RWPE1 (cell line): ENCODE results near the gene PLCB1.

Source experiments
- CTCF ChIA-PET: fragments of 350-600 bp; sonication (Branson Sonifier 250); formaldehyde crosslinking; extraction: SDS; loops from one replicate; lab custom pipeline; 2021; lab: Yijun Ruan, JAX
- POLR2A ChIA-PET: fragments of 400-600 bp; formaldehyde crosslinking; extraction: SDS; loops from one replicate; lab custom pipeline; 2020; ENCODE audit warnings: antibody characterized with exemption; ENCODE audit not compliant: low non-redundant PET; lab: Yijun Ruan, JAX
- DNase-seq: peaks from one replicate; pipeline ENCODE4 v3.0.0; 2012; ENCODE audit warnings: low spot score
- H3K27ac ChIP-seq: fragments of 450-650 bp; 2 replicates; pipeline ENCODE4 v1.5.1; 2017
- CTCF ChIP-seq: fragments of 450-650 bp; conservative IDR thresholded peaks from 2 replicates; pipeline ENCODE4 v1.5.1; 2017; ENCODE audit warnings: low read depth, mild to moderate bottlenecking

Gene PLCB1

GRCh38 chr20:8532169-8532568, 400.1 kb downstream of the PLCB1 start:
- no peak for TF ChIP-seq CTCF
- no peak for DNase-seq
- CTCF ChIA-PET = interaction anchor here (0.7 kb wide), 2 partner anchors 112 to 338 kb away, joined by 3 to 7 read pairs; no protein-coding TSS in a partner anchor
- H3K27ac ChIP-seq = no peak overlapping the region
- POLR2A ChIA-PET = no interaction called here

DNA sequence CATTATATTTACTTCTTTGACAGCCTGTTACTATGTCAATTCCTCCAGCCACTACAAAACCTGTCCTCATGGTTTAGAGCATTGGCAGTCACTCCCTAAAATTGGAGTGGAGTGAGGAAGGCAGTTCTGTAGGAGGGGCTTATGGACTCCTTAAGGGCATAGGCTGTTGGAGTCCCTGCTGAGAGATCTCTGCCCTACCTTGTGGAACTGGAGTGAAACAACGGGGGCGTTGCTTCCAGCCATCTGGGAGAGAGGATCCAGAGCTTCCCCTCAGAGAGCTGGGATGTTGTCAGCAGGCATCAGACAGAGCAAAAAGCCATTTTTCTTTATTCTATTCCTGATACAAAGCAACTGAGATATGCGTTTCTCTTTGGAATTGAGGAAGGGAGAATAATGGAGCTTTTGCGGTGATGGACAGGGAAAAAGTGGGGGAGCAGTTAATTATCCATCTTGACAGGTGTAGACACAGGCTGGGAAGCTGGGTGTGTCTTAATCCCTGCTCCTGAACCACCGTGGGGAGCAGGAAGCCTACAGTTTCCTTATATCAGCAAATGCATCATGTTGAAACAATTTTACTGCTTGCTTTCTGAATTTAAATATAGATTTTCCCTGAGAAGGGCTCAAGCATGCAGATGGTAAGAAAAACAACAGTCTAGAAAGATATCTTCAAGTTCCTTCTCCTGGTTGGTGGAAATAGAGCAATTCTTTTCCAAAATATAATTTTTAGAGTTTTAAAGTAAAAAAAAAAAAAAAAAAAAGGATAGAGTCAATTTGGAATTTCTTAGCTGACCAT, 402.5 kb downstream of the PLCB1 start:
- no peak for DNase-seq
- no peak overlapping the region for H3K27ac ChIP-seq
- TF ChIP-seq CTCF = no peak
- CTCF ChIA-PET = interaction anchor here (0.6 kb wide), 2 partner anchors 14 to 392 kb away, joined by 3 read pairs; no protein-coding TSS in a partner anchor
- POLR2A ChIA-PET = no interaction called here

DNA sequence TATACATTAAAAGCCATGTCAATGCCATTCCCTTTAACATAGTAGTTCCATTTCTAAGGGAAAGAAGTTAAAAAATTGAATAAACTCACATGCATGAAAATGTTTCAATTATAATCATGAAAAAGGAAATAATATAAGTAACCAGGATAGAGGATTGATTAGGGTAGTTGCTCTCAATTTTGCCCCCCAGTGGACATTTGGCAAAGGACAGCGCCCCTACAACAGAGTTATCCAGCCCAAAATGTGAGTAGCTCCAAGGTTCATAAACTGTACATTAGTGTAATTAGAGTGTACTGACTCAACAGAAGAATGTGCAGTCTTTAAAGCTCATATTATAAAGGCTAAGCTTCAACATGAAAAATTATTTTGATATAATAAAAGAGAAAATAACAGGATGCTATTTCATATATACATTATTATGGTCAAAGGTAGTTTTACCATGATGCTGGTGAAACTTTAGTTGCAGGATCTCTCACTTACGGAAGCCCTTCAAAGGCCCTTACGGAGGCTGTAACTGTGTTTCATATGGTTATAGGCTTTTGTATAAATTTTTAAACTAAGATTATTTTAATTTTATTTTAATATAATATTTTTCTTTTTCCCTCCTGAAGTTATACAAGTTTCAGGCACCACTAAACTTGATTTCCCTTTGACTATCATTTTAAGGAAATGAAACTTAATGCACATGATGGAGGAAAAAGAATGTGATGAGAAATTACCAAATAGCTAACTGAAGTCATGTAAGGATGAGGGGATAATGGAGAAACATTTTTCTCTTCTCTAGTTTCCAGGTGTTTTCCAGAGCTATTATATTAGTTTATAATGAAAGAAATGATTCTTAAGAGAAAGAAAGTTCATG, 403.6 kb downstream of the PLCB1 start:
- no peak overlapping the region for H3K27ac ChIP-seq
- ChIA-PET POLR2A (no interaction called here), CTCF (interaction anchor here (0.6 kb wide), 1 partner anchor 13 kb away, joined by 3 read pairs; no protein-coding TSS in a partner anchor)
- peak; percentile 38 for DNase-seq
- peak; percentile 65 for TF ChIP-seq CTCF

DNA sequence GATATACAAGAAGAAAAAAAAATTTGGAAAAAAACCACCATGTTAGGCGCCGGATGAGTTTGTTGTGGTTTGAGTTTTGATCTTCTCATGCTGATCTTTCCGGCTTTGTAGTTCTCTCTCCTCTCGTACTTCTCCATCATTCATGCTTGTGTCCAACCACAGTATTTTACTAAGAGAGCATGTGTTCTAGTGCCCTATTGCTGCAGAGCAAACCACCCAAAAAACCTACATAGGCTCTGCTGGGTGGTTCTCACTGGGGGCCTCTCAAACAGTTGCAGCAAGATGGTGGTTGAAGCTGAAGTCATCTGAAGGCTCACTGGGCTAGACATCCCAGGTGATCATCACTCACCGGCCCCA, 404.2 kb downstream of the PLCB1 start:
- CTCF ChIA-PET = interaction anchor here (0.5 kb wide), 1 partner anchor 445 kb away, joined by 4 read pairs; no protein-coding TSS in a partner anchor

GRCh38 chr20:8540466-8540865, 408.4 kb downstream of the PLCB1 start:
- CTCF ChIA-PET = no interaction called here
- no peak overlapping the region for H3K27ac ChIP-seq
- no peak for TF ChIP-seq CTCF
- POLR2A ChIA-PET = no interaction called here
- no peak for DNase-seq

More for the DNA sequence above, 404.2 kb downstream of the PLCB1 start:
- no peak for DNase-seq
- POLR2A ChIA-PET = no interaction called here
- no peak overlapping the region for H3K27ac ChIP-seq
- TF ChIP-seq CTCF = no peak

- CTCF ChIA-PET = no interaction called here
- DNase-seq = no peak
- no peak overlapping the region for H3K27ac ChIP-seq
- POLR2A ChIA-PET = no interaction called here
- no peak for TF ChIP-seq CTCF
Measured at GRCh38 chr20:8542110-8542486, 410.0 kb downstream of the PLCB1 start.
